CD4-positive, alpha-beta T cell treated with Interleukin-21 for 1 hour (primary cell): ENCODE data around the gene PSMC6.
"Not testable (repeated sequence)": the region's sequence is repeated elsewhere in the genome, so short reads cannot be mapped to it uniquely, and the experiment has no call there.

Experiments used
- DNase-seq: peaks from one replicate; pipeline ENCODE4 v3.0.0-alpha.2; 2020

PSMC6 gene

GRCh38 chr14:52723514-52724359 is 16.7 kb downstream of the PSMC6 start:
- DNase-seq: no peak

GRCh38 chr14:52724360-52724644 is 17.3 kb downstream of the PSMC6 start:
- no peak for DNase-seq

GRCh38 chr14:52727509-52727908 is 20.5 kb downstream of the PSMC6 start:
- not testable (repeated sequence) for DNase-seq

GRCh38 chr14:52729035-52729434 is 22.0 kb downstream of the PSMC6 start:
- not testable (repeated sequence) for DNase-seq

- no peak for DNase-seq
Measured at GRCh38 chr14:52729585-52729924, 22.6 kb downstream of the PSMC6 start.

- DNase-seq: peak; percentile 98
Measured at GRCh38 chr14:52729925-52730708, 23.1 kb downstream of the PSMC6 start, which contains the start of gene STYX. STYX (plus strand) TSS chr14:52730166; CDS start chr14:52730475, 309 bp downstream.

GRCh38 chr14:52730709-52731111 is 23.7 kb downstream of the PSMC6 start:
- DNase-seq: no peak

- no peak for DNase-seq
Measured at GRCh38 chr14:52733824-52734223, 26.8 kb downstream of the PSMC6 start.

GRCh38 chr14:52735921-52736489 is 29.0 kb downstream of the PSMC6 start:
- no peak for DNase-seq

- no peak for DNase-seq
Measured at GRCh38 chr14:52738409-52738808, 31.4 kb downstream of the PSMC6 start.

- no peak for DNase-seq
Measured at GRCh38 chr14:52740751-52741150, 33.8 kb downstream of the PSMC6 start.

- DNase-seq: peak; percentile 47
Measured at GRCh38 chr14:52741865-52742264, 34.9 kb downstream of the PSMC6 start.

- no peak for DNase-seq
Measured at GRCh38 chr14:52748647-52749292, 41.8 kb downstream of the PSMC6 start.

GRCh38 chr14:52755607-52756316 is 48.8 kb downstream of the PSMC6 start:
- no peak for DNase-seq

- DNase-seq: no peak
Measured at GRCh38 chr14:52759145-52759544, 52.1 kb downstream of the PSMC6 start.

- DNase-seq: not testable (repeated sequence)
Measured at GRCh38 chr14:52762923-52763322, 55.9 kb downstream of the PSMC6 start.

- DNase-seq: no peak
Measured at GRCh38 chr14:52767058-52767833, 60.2 kb downstream of the PSMC6 start.

GRCh38 chr14:52769887-52770286 is 62.9 kb downstream of the PSMC6 start:
- no peak for DNase-seq

- DNase-seq: peak; percentile 29
Measured at GRCh38 chr14:52776816-52777215, 69.8 kb downstream of the PSMC6 start.
